ENCODE data around the gene LSM4. TPM values are rescaled to one million over a fixed set of nuclear protein-coding genes. Genes with fewer than 3 reads are reported as not detected.
A peak's percentile ranks its signal among the peaks of the same experiment; 100 is the strongest.

Gene LSM4
- total RNA-seq, 4 donors from 2014 or later: 122 to 294 (median 193) TPM

DNA sequence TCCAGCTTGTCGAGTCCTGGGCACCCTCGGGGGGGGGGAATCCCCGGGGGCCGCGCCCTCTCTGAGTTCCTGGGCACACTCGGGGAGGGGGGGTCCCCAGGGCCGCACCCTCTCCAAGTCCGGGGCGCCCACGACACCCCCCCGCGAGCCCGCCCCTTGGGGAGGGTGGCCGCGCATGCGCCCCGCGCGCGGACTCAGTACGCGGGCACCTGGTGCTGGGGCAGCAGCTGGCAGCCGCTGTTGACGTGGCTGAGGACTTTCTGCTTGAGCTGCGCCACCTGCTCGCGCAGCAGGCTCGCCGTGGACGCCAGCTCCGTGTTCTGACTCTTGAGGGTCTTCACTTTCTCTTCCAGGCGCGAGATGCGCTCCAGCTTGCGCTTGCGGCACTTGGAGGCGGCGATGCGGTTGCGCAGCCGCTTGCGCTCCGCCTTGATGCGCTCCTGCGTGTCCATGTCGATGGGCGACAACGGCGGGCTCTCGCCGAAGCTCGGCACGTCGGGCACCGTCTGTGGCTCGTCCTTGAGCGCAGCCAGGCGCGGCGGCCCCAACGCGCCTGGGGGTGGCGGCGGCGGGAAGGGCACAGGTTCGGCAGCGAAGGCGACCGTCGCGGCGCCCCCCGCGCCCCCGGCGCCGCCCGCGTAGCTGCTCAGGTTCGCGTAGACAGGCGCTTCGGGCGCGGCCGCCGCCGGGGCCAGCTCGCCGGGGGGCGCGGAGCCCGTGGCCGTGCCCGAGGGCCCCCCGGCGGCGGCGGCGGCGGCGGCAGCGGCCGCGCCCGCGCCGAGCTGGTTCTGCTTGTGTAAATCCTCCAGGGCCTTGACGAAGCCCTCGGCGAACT is 42.4 kb downstream of the LSM4 start:
- H3K4me3 ChIP-seq: peak overlapping the region; percentile 78 to 98 (median 88)
- H3K9me3 ChIP-seq: no peaks in the 10 kb centered on the region
- DNase-seq: peak; percentile 75 to 85
- H3K36me3 ChIP-seq: peaks cover 0 to 4% of the 10 kb centered on the region in 2 donors
- no peaks in the 10 kb centered on the region for H3K27me3 ChIP-seq
- TF ChIP-seq, protein P1, sequence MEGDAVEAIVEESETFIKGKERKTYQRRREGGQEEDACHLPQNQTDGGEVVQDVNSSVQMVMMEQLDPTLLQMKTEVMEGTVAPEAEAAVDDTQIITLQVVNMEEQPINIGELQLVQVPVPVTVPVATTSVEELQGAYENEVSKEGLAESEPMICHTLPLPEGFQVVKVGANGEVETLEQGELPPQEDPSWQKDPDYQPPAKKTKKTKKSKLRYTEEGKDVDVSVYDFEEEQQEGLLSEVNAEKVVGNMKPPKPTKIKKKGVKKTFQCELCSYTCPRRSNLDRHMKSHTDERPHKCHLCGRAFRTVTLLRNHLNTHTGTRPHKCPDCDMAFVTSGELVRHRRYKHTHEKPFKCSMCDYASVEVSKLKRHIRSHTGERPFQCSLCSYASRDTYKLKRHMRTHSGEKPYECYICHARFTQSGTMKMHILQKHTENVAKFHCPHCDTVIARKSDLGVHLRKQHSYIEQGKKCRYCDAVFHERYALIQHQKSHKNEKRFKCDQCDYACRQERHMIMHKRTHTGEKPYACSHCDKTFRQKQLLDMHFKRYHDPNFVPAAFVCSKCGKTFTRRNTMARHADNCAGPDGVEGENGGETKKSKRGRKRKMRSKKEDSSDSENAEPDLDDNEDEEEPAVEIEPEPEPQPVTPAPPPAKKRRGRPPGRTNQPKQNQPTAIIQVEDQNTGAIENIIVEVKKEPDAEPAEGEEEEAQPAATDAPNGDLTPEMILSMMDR (IDR thresholded peaks at IDR 0.05 in 4 of 5, conservative IDR thresholded peaks at IDR 0.05 in 1 of 5): peak in 1 of 5 experiments; percentile 20
- TF ChIP-seq POLR2A (IDR thresholded peaks at IDR 0.05): peak; percentile 94 to 97
- ATAC-seq: peak; percentile 35 to 43
- in situ Hi-C loops (cut with MboI; ENCODE audit: low sequenced_read_pairs in 4 of 4) (no loop called here), intact Hi-C loops (cut with DNase I; ENCODE audit: low total_unique reads) (loop anchor here (1.0 to 5.0 kb wide), 3 partner anchors 21 to 273 kb away; partner anchors contain the start of gene ARRDC2)
- peak overlapping the region; percentile 98 to 100 (median 99) for H3K27ac ChIP-seq
- H3K4me1 ChIP-seq: peaks cover 28 to 46% of the 10 kb centered on the region in 2 donors

DNA sequence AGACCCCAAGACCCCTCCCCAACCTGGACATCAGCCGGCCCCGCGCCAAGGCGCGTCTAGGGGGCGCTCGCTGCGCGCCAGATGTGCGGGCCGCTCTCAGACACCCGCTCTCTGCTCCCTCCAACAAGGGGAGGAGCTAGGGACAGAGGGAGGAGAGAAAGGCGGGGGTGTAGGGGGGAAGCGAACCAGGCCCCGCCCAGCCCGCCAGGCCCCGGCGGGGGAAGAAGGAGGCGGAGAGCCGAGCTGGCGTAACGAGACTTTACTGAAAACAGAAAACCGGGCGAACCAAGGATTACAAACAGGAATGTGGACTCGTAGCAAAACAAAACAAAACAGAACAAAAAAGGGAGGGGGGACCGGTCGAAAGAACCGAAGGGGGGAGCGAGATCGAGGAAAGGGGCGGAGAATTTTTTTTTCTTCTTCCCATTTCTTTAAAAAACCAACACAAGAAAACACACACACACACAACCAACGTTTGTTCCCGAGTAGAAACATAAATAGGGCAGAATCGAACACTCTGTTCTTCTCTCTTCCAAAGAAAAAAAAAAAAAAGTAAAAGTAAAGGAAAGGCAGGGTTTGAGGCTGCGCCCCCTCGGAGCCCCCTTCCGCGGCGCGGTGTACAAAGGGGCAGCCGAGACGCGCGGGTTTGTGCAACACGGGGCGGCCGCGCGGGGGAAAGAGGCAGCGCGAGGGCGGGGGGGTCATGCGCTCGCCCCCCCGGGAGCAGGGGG is 43.2 kb downstream of the LSM4 start:
- in situ Hi-C loops (cut with MboI; ENCODE audit: low sequenced_read_pairs in 4 of 4) (loop anchor here (5.0 kb wide), 2 partner anchors 43 to 48 kb away; partner anchors contain the start of gene LSM4 (in 2 of the 4)), intact Hi-C loops (cut with DNase I; ENCODE audit: low total_unique reads) (loop anchor here (1.0 to 5.0 kb wide), 7 partner anchors 25 to 272 kb away; partner anchors contain the start of genes ARRDC2, ELL and LSM4)
- Histone ChIP-seq H3K9me3 (no peaks in the 10 kb centered on the region), H3K4me1 (peaks cover 35 to 54% of the 10 kb centered on the region in 2 donors), H3K4me3 (peak overlapping the region; percentile 78 to 98 (median 88)), H3K27me3 (no peaks in the 10 kb centered on the region), H3K36me3 (peaks cover 0 to 4% of the 10 kb centered on the region in 2 donors), H3K27ac (peak overlapping the region; percentile 98 to 100 (median 99))
- ATAC-seq: peak; percentile 51 to 58
- peak; percentile 88 to 93 for DNase-seq
- TF ChIP-seq POLR2A (IDR thresholded peaks at IDR 0.05): peak; percentile 99
- TF ChIP-seq, protein P1 (IDR thresholded peaks at IDR 0.05 in 4 of 5, conservative IDR thresholded peaks at IDR 0.05 in 1 of 5): peak; percentile 91 to 95 (median 92)

DNA sequence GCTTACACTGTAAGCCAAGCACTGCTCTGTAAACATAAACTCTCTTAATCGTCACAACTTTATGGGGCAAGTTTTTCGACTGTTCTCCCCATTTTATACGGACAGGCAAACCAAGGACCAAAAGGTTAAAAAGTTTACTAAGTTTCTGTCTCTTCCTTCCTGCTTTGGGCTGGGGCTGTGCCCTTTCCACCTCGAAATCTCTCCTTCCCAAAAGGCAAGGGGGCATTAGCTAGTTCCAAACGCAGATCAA is 43.7 kb downstream of the LSM4 start:
- in situ Hi-C loops (cut with MboI; ENCODE audit: low sequenced_read_pairs in 4 of 4) (loop anchor here (5.0 kb wide), 2 partner anchors 43 to 48 kb away; partner anchors contain the start of gene LSM4 (in 2 of the 4)), intact Hi-C loops (cut with DNase I; ENCODE audit: low total_unique reads) (loop anchor here (1.0 to 5.0 kb wide), 5 partner anchors 25 to 243 kb away; partner anchors contain the start of genes ELL and LSM4)
- DNase-seq (no peak), ATAC-seq (no peak)
- Histone ChIP-seq H3K4me3 (peak overlapping the region; percentile 78 to 98 (median 88)), H3K4me1 (peaks cover 40 to 59% of the 10 kb centered on the region in 2 donors), H3K27ac (peak overlapping the region; percentile 98 to 100 (median 99)), H3K9me3 (no peaks in the 10 kb centered on the region), H3K36me3 (peaks cover 0 to 4% of the 10 kb centered on the region in 2 donors), H3K27me3 (no peaks in the 10 kb centered on the region)
- TF ChIP-seq, protein P1 (IDR thresholded peaks at IDR 0.05 in 4 of 5, conservative IDR thresholded peaks at IDR 0.05 in 1 of 5): no peak
- TF ChIP-seq POLR2A (IDR thresholded peaks at IDR 0.05): no peak

DNA sequence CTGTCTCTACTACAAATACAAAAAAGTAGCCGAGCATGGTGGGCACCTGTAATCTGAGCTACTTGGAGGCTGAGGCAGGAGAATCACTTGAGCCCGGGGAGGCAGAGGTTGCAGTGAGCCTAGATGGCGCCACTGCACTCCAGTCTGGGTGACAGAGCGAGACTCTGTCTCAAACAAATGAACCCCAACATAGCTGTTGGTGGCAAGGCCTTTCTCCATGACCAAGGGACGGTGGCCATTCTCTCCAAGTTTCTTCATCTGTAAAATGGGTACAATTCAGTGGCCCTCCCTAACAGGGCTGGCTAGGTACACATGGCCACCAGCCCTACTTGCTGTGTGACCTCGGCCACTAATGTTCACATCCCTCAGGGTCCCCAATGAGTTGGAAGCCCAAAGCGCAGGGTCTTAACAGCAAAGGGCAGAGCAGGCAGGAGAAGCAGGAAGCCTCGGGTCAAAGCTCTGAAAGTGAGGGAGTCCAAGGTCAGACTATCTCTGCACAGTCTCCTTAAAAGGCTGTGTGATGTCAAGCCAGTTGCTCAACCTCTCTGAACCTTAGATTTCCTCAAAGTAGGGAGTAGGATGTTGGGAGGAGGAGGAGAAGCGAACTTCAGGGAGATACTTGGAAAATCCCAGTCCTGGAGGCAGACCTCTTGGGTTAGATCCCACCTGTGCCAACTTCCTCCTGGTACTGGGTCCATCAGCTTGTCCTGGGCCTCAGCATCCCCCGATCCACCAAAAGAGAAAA is 44.2 kb downstream of the LSM4 start:
- no peak for TF ChIP-seq POLR2A (IDR thresholded peaks at IDR 0.05)
- TF ChIP-seq, protein P1 (IDR thresholded peaks at IDR 0.05 in 4 of 5, conservative IDR thresholded peaks at IDR 0.05 in 1 of 5): peak in 1 of 5 experiments; percentile 10

More for the DNA sequence above, 44.2 kb downstream of the LSM4 start:
- H3K9me3 ChIP-seq: no peaks in the 10 kb centered on the region
- peak overlapping the region; percentile 98 to 100 (median 99) for H3K27ac ChIP-seq
- no peak for DNase-seq
- in situ Hi-C loops (cut with MboI; ENCODE audit: low sequenced_read_pairs in 4 of 4) (loop anchor here (5.0 kb wide), 2 partner anchors 44 to 49 kb away; partner anchors contain the start of gene LSM4 (in 2 of the 4)), intact Hi-C loops (cut with DNase I; ENCODE audit: low total_unique reads) (loop anchor here (1.0 to 5.0 kb wide), 5 partner anchors 26 to 244 kb away; partner anchors contain the start of genes ELL and LSM4)
- no peaks in the 10 kb centered on the region for H3K27me3 ChIP-seq
- H3K4me1 ChIP-seq: peaks cover 43 to 64% of the 10 kb centered on the region in 2 donors
- peak overlapping the region; percentile 78 to 98 (median 88) for H3K4me3 ChIP-seq
- H3K36me3 ChIP-seq: peaks cover 0 to 4% of the 10 kb centered on the region in 2 donors
- no peak for ATAC-seq

Data from gastrocnemius medialis (tissue), 4 donors.